ENCODE measurements around the gene DMKN. TPM values are rescaled to one million over a fixed set of nuclear protein-coding genes. Genes with fewer than 3 reads are reported as not detected.

Gene DMKN
- total and polyA plus RNA-seq, 2 experiments from 2014 or later, result 220 to 289 TPM

- Histone ChIP-seq H3K36me3 (no peaks in the 10 kb centered on the region), H3K4me1 (ENCODE audit: low read depth) (peaks cover 10% of the 10 kb centered on the region), H3K4me3 (no peak overlapping the region), H3K27ac (no peak overlapping the region), H3K9me3 (ENCODE audit: low read depth) (no peaks in the 10 kb centered on the region), H3K27me3 (no peaks in the 10 kb centered on the region)
- no peak for DNase-seq (ENCODE audit: low read depth in 1 of 2, low spot score in 1 of 2)
- TF ChIP-seq CTCF (IDR thresholded peaks at IDR 0.05; ENCODE audit: low read depth, low read length), result no peak
Observed at GRCh38 chr19:35498984-35499527, 14.4 kb downstream of the DMKN start.

GRCh38 chr19:35498220-35498619 lies 15.2 kb downstream of the DMKN start:
- Histone ChIP-seq H3K9me3 (ENCODE audit: low read depth) (no peaks in the 10 kb centered on the region), H3K4me3 (no peak overlapping the region), H3K27ac (no peak overlapping the region), H3K27me3 (no peaks in the 10 kb centered on the region), H3K4me1 (ENCODE audit: low read depth) (peaks cover 10% of the 10 kb centered on the region), H3K36me3 (no peaks in the 10 kb centered on the region)
- DNase-seq (ENCODE audit: low read depth in 1 of 2, low spot score in 1 of 2), result no peak
- no peak for TF ChIP-seq CTCF (IDR thresholded peaks at IDR 0.05; ENCODE audit: low read depth, low read length)

- no peaks in the 10 kb centered on the region for H3K27me3 ChIP-seq
- TF ChIP-seq CTCF (IDR thresholded peaks at IDR 0.05; ENCODE audit: low read depth, low read length), result no peak
- H3K27ac ChIP-seq, result no peak overlapping the region
- peaks cover 6% of the 10 kb centered on the region for H3K4me1 ChIP-seq (ENCODE audit: low read depth)
- no peaks in the 10 kb centered on the region for H3K9me3 ChIP-seq (ENCODE audit: low read depth)
- DNase-seq (ENCODE audit: low read depth in 1 of 2, low spot score in 1 of 2), result no peak
- no peak overlapping the region for H3K4me3 ChIP-seq
- no peaks in the 10 kb centered on the region for H3K36me3 ChIP-seq
Observed at GRCh38 chr19:35497406-35497805, 16.0 kb downstream of the DMKN start.

DNA sequence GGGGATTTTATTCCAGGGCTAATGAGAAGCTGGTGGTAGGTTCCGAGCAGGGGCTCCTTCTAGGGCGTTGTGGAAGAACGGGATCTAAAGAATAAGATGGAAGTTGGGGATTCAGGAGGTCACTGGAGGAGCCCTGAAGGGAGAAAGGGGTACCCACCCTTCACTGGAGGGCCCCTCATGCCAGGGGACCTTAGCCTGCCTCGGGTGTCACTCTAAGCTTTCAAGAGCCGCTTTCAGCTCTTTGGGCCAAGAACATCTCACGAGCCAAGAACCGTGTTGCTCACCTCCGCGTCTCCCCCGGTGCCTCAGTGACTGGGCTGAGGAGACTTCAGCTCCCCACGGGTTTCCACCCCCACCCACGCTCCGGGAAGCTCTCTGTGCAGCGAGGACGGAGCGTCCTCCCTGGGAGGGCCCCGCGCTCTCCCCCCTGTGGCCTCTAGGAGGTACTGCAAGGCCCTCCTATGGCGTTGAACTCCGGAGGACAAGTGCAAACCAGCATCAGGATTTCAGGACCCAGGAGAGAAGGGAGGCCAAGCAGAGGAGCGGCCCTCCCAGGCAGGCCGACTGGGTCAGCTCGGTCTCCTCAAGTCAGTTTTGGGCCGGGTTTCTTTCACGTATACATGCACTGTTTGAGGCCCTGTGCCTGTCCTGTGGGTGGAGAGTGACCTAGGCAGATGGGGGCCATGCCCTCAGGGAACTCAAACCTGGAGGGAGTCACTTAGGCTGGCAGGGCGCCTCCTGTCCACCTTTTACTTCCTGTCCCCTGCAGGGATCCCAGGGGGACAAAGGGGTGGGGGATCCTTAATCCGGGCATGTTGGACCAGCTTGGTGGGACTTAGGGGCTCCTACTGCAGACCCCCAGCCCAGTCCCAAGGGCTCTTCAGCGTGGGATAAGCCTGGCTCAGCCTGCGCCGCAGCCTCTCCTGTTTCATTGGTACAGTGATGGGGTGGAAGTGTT lies 18.1 kb downstream of the DMKN start:
- no peak overlapping the region for H3K4me3 ChIP-seq
- peak; percentile 98 for TF ChIP-seq CTCF (IDR thresholded peaks at IDR 0.05; ENCODE audit: low read depth, low read length)
- H3K27ac ChIP-seq, result no peak overlapping the region
- H3K27me3 ChIP-seq, result no peaks in the 10 kb centered on the region
- H3K4me1 ChIP-seq (ENCODE audit: low read depth), result peaks cover 6% of the 10 kb centered on the region
- H3K36me3 ChIP-seq, result no peaks in the 10 kb centered on the region
- H3K9me3 ChIP-seq (ENCODE audit: low read depth), result no peaks in the 10 kb centered on the region
- peak; percentile 81 to 84 for DNase-seq (ENCODE audit: low read depth in 1 of 2, low spot score in 1 of 2)

DNA sequence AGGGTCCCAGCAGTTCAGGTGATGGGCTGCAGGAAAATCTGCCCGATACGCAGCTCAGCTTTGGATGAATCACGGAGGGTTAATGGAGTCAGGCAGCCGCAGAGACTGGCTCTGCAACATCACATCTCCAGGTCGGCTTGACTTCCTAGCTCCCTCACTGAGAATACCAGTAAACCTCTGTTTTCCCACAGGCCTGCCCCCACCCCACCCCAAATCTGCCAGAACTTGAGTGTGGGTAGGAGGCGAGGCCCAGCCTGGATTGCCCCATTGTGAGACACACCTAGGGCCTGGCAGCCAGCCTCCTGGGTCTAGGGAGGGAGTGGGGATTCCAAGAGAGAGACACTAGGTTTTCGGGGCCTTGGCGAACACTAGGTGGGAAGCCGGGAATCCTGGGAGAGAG lies 19.5 kb downstream of the DMKN start:
- Histone ChIP-seq H3K27ac (no peak overlapping the region), H3K4me1 (ENCODE audit: low read depth) (peaks cover 6% of the 10 kb centered on the region), H3K36me3 (no peaks in the 10 kb centered on the region), H3K27me3 (no peaks in the 10 kb centered on the region), H3K9me3 (ENCODE audit: low read depth) (no peaks in the 10 kb centered on the region), H3K4me3 (no peak overlapping the region)
- no peak for TF ChIP-seq CTCF (IDR thresholded peaks at IDR 0.05; ENCODE audit: low read depth, low read length)
- no peak for DNase-seq (ENCODE audit: low read depth in 1 of 2, low spot score in 1 of 2)
